ENCODE data around the gene SYCP2L. TPM values are rescaled to one million over a fixed set of nuclear protein-coding genes. Genes with fewer than 3 reads are reported as not detected.

Gene SYCP2L
- total and polyA plus RNA-seq, 2 donors = 0.43 to 0.99 TPM

Other genes with a start within 250 kb of the SYCP2L start
- 1.7 TPM for gene C6orf52, start 192.4 kb upstream of the SYCP2L start, total RNA-seq
- gene C6orf52, start 192.4 kb upstream of the SYCP2L start, polyA plus RNA-seq = 1.1 TPM
- gene PAK1IP1, start 192.1 kb upstream of the SYCP2L start, total RNA-seq = 18.0 TPM
- 13.6 TPM for gene PAK1IP1, start 192.1 kb upstream of the SYCP2L start, polyA plus RNA-seq
- gene TMEM14C, start 164.0 kb upstream of the SYCP2L start, total RNA-seq = 84.4 TPM
- gene TMEM14C, start 164.0 kb upstream of the SYCP2L start, polyA plus RNA-seq = 178 TPM
- 86.3 TPM for gene TMEM14B, start 139.2 kb upstream of the SYCP2L start, total RNA-seq
- 95.4 TPM for gene TMEM14B, start 139.2 kb upstream of the SYCP2L start, polyA plus RNA-seq
- 0.09 TPM for gene MAK, start 48.5 kb upstream of the SYCP2L start, total RNA-seq
- 0.11 TPM for gene MAK, start 48.5 kb upstream of the SYCP2L start, polyA plus RNA-seq
- not detected for gene GCM2, start 5.0 kb upstream of the SYCP2L start, total RNA-seq
- 0.05 TPM for gene GCM2, start 5.0 kb upstream of the SYCP2L start, polyA plus RNA-seq
- gene ELOVL2, start 157.3 kb downstream of the SYCP2L start, total RNA-seq = 0.76 TPM
- gene ELOVL2, start 157.3 kb downstream of the SYCP2L start, polyA plus RNA-seq = 0.91 TPM
- 4.8 TPM for gene SMIM13, start 206.8 kb downstream of the SYCP2L start, total RNA-seq
- 4.5 TPM for gene SMIM13, start 206.8 kb downstream of the SYCP2L start, polyA plus RNA-seq
- 0.14 TPM for gene ERVFRD-1, start 224.7 kb downstream of the SYCP2L start, total RNA-seq
- gene ERVFRD-1, start 224.7 kb downstream of the SYCP2L start, polyA plus RNA-seq = 0.02 TPM

All from thymus (tissue), 2 donors.